ENCODE measurements around the gene ANK3. TPM values are rescaled to one million over a fixed set of nuclear protein-coding genes. Genes with fewer than 3 reads are reported as not detected.

ANK3 gene
- total RNA-seq, 1 experiment from 2014 or later = 29.8 TPM

DNA sequence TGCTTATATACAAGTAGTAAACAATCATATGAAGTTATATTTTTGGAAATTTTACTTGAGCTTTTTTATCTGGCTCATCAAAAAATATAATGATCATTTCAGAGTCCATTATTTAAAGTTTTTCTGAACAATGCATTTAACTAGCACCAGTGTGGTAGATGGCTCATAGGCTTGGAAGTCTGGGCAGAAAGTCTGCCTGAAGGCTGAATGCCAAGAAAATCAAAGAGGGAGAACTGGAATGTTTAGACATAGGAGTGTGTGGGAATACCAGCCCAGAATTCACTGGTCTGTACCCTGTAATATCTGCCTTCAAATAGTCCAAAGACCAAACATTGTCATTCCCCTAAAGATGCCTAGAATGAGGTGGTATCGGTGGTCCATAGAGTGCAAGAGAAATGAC is 40.3 kb upstream of the ANK3 start:
- peaks cover 5% of the 10 kb centered on the region for H3K36me3 Mint-ChIP-seq (ENCODE audit: insufficient read depth, unreplicated experiment)
- peaks cover 68% of the 10 kb centered on the region for H3K4me1 Mint-ChIP-seq (ENCODE audit: low read depth, unreplicated experiment)
- intact Hi-C loops (cut with micrococcal nuclease; ENCODE audit: unreplicated experiment) = loop anchor here (10.0 kb wide), 1 partner anchor 225 kb away; no protein-coding TSS in a partner anchor
- peaks cover 3% of the 10 kb centered on the region for H3K9me3 Mint-ChIP-seq (ENCODE audit: low read depth, unreplicated experiment)
- TF ChIP-seq, protein P1, sequence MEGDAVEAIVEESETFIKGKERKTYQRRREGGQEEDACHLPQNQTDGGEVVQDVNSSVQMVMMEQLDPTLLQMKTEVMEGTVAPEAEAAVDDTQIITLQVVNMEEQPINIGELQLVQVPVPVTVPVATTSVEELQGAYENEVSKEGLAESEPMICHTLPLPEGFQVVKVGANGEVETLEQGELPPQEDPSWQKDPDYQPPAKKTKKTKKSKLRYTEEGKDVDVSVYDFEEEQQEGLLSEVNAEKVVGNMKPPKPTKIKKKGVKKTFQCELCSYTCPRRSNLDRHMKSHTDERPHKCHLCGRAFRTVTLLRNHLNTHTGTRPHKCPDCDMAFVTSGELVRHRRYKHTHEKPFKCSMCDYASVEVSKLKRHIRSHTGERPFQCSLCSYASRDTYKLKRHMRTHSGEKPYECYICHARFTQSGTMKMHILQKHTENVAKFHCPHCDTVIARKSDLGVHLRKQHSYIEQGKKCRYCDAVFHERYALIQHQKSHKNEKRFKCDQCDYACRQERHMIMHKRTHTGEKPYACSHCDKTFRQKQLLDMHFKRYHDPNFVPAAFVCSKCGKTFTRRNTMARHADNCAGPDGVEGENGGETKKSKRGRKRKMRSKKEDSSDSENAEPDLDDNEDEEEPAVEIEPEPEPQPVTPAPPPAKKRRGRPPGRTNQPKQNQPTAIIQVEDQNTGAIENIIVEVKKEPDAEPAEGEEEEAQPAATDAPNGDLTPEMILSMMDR (IDR thresholded peaks at IDR 0.05; ENCODE audit: unreplicated experiment) = no peak
- CTCF ChIA-PET = no interaction called here
- no peak overlapping the region for H3K27ac Mint-ChIP-seq (ENCODE audit: unreplicated experiment)
- H3K4me3 Mint-ChIP-seq (ENCODE audit: low read depth, unreplicated experiment) = no peak overlapping the region
- H3K27me3 Mint-ChIP-seq (ENCODE audit: unreplicated experiment) = no peaks in the 10 kb centered on the region
- no TSS peak for BruUV-seq (replicated peaks)
- no peak for DNase-seq

DNA sequence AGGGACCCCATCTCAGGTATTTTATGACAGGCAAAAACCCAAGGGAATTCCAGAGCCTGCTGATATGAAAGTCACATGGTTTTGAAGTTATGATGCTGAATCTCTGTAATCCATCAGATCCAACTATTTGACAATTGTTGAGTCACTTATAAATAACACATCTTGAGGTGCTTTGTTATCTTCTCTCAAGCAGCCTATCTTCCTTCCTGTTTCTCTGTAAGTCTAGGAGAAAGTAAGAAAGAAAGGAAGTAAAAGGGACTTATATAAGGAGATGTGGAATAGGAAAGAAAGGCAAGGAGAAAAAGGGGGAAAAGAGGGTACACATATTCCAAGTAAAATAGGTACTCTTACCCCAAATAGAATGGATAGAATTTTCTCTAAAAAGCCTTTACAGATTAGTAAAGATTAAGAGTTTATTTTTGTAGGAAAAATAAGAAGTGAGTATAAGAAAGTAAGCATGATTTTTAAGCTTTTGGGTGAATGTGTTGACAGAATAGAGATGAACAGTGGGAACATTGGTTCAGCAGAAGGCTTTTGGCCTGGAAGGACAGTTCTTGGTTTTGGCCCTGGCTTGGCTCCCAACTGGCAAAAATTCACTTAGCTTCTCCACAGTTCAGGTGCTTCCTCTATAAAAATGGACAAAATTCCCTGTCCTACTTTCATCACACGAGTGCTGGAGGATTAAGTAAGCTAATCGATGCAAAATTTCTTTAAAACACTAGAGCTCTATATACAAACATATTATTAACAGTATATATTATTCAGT is 39.6 kb upstream of the ANK3 start:
- Mint-ChIP-seq H3K36me3 (ENCODE audit: insufficient read depth, unreplicated experiment) (peaks cover 5% of the 10 kb centered on the region), H3K9me3 (ENCODE audit: low read depth, unreplicated experiment) (peaks cover 3% of the 10 kb centered on the region), H3K4me1 (ENCODE audit: low read depth, unreplicated experiment) (peaks cover 76% of the 10 kb centered on the region), H3K27ac (ENCODE audit: unreplicated experiment) (peak overlapping the region; percentile 31), H3K4me3 (ENCODE audit: low read depth, unreplicated experiment) (no peak overlapping the region), H3K27me3 (ENCODE audit: unreplicated experiment) (no peaks in the 10 kb centered on the region)
- TF ChIP-seq, protein P1 (IDR thresholded peaks at IDR 0.05; ENCODE audit: unreplicated experiment) = no peak
- no TSS peak for BruUV-seq (replicated peaks)
- intact Hi-C loops (cut with micrococcal nuclease; ENCODE audit: unreplicated experiment) = loop anchor here (5.0 kb wide), 1 partner anchor 147 kb away; no protein-coding TSS in a partner anchor
- DNase-seq = no peak
- CTCF ChIA-PET = no interaction called here

DNA sequence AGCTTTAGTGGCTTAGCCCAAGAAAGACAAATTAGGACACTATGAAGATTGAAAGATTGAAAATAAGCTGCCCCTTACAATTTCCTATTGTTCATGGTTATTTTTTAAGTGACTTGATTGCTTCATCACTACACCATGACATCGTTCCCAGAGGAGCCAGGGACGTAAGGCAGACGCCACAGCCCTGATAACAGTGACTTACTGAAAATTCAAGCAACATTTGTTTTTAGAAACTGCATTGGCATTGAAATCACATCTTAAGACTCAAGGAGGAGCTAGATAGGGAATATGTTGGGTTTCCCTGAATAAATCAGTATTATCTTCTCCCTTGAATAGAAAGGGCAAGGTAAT is 38.7 kb upstream of the ANK3 start:
- Mint-ChIP-seq H3K36me3 (ENCODE audit: insufficient read depth, unreplicated experiment) (peaks cover 5% of the 10 kb centered on the region), H3K27ac (ENCODE audit: unreplicated experiment) (peak overlapping the region; percentile 20), H3K9me3 (ENCODE audit: low read depth, unreplicated experiment) (peaks cover 3% of the 10 kb centered on the region), H3K4me3 (ENCODE audit: low read depth, unreplicated experiment) (no peak overlapping the region), H3K27me3 (ENCODE audit: unreplicated experiment) (no peaks in the 10 kb centered on the region), H3K4me1 (ENCODE audit: low read depth, unreplicated experiment) (peaks cover 81% of the 10 kb centered on the region)
- CTCF ChIA-PET = interaction anchor here (0.5 kb wide), 1 partner anchor 1228 kb away, joined by 3 read pairs; no protein-coding TSS in a partner anchor
- intact Hi-C loops (cut with micrococcal nuclease; ENCODE audit: unreplicated experiment) = loop anchor here (5.0 kb wide), 1 partner anchor 146 kb away; no protein-coding TSS in a partner anchor
- BruUV-seq (replicated peaks) = no TSS peak
- DNase-seq = no peak
- TF ChIP-seq, protein P1 (IDR thresholded peaks at IDR 0.05; ENCODE audit: unreplicated experiment) = no peak

DNA sequence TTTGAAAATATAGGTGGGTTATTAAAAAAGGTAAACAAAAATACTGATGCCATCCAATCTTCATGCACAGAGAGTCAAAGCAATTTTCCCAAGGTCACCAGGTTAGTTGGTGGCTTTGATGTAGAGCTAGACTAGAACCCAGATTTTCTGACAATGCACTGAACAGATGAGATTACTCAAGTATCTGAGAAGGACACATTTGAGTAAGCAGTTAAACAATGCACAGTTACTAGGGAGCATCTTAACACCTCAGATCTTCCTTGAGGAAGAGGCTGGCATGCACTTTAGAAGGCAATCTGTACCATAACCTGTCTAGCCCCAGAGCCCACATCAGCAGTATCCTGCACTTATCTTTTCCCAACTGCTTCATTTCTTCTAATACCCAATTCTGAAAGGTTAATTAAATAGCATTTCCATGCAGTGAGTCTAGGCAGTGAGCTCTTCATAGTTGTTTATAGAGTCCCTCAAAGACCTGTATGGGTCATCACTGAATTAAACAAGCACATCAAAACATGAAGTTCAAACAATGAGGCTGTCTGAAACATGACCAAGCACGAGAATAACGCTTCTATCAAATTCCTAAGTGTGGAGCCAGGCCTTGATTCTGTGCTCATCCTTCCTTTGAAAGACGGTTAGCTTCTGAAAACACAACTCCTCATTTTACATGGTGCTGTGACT is 38.2 kb upstream of the ANK3 start:
- Mint-ChIP-seq H3K4me1 (ENCODE audit: low read depth, unreplicated experiment) (peaks cover 77% of the 10 kb centered on the region), H3K27me3 (ENCODE audit: unreplicated experiment) (no peaks in the 10 kb centered on the region), H3K36me3 (ENCODE audit: insufficient read depth, unreplicated experiment) (peaks cover 5% of the 10 kb centered on the region), H3K4me3 (ENCODE audit: low read depth, unreplicated experiment) (no peak overlapping the region), H3K27ac (ENCODE audit: unreplicated experiment) (peak overlapping the region; percentile 93), H3K9me3 (ENCODE audit: low read depth, unreplicated experiment) (peaks cover 3% of the 10 kb centered on the region)
- no TSS peak for BruUV-seq (replicated peaks)
- CTCF ChIA-PET = interaction anchor here (0.5 kb wide), 1 partner anchor 1228 kb away, joined by 3 read pairs; no protein-coding TSS in a partner anchor
- intact Hi-C loops (cut with micrococcal nuclease; ENCODE audit: unreplicated experiment) = loop anchor here (5.0 kb wide), 1 partner anchor 146 kb away; no protein-coding TSS in a partner anchor
- DNase-seq = no peak
- TF ChIP-seq, protein P1 (IDR thresholded peaks at IDR 0.05; ENCODE audit: unreplicated experiment) = no peak
